Heart left ventricle (tissue), 13 donors: Measurements from ENCODE around the gene JSRP1.

Source experiments
- CTCF ChIP-seq, 12 donors: fragments of 200-600 bp; sonication (generic) in 4 of 12; IDR thresholded peaks; one replicate each; pipeline versions ENCODE4 v1.5.0 to v1.8.0; 2018 to 2022; ENCODE audit warnings: antibody characterized with exemption in 12 of 12, mild to moderate bottlenecking in 5 of 12
- POLR2A ChIP-seq, 2 donors: fragments of 450-650 bp; IDR thresholded peaks; one replicate each; pipeline ENCODE4 v1.6.1; 2017; ENCODE audit warnings: antibody characterized with exemption in 2 of 2, mild to moderate bottlenecking in 2 of 2, moderate library complexity in 2 of 2
- donor health status: ischemic (EF 13 %, LVEDD 7.1; RV severe dilation, severe dysfunction).
- donor health status: DM: no; HTN: yes; CAD: no.
- donor health status: DM: no; HTN: no; CAD: no.
- donor health status: ischemic (EF 25% LVEDD 6.9; RV normal size, moderate dysfunction).
- donor health status: ischemic (EF 25% LVEDD 5.7; RV mildly dilated, moderate dysfunction).
- donor health status: ischemic (EF 35%, LVEDD 5.7; RV mildly dilated, moderate dysfunction).
- donor health status: nonischemic (EF 11% LVEDD 7.7; RV severe dilation, severe dysfunction).
- donor health status: DM: yes; HTN: yes; CAD: no.
- donor health status: PGD.
- donor health status: ischemic (EF 29% LVEDD 5.4; RV normal size, mild dysfunction).
- donor health status: nonischemic (EF 23%, LVEDD 6.1; RV moderate dilation, normal function).

GRCh38 chr19:2273356-2274184 lies 17.4 kb upstream of the JSRP1 start:
- peak; percentile 93 to 99 (median 96) for TF ChIP-seq CTCF (IDR thresholded peaks at IDR 0.05)
- no peak for TF ChIP-seq POLR2A (IDR thresholded peaks at IDR 0.05)
